Chondrocyte (in vitro differentiated cells): ENCODE measurements around the gene GTF2F2. TPM values are rescaled to one million over a fixed set of nuclear protein-coding genes. Genes with fewer than 3 reads are reported as not detected.

Experiments
- DNase-seq: peaks from one replicate; pipeline ENCODE4 v3.0.0; 2021; ENCODE audit warnings: mixed read lengths, low spot score
- H3K27ac Mint-ChIP-seq: one replicate; pipeline ENCODE4 v1.8.0; 2021; ENCODE audit warnings: mild to moderate bottlenecking, moderate library complexity, mixed read lengths; ENCODE audit not compliant: unreplicated experiment
- H3K27me3 Mint-ChIP-seq: 2 replicates; pipeline ENCODE4 v1.8.0; 2021; ENCODE audit warnings: low read depth, mixed read lengths
- H3K36me3 Mint-ChIP-seq: 2 replicates; pipeline ENCODE4 v1.8.0; 2021; ENCODE audit warnings: low read depth, mixed read lengths
- H3K4me1 Mint-ChIP-seq: 2 replicates; pipeline ENCODE4 v1.8.0; 2021; ENCODE audit warnings: low read depth, mild to moderate bottlenecking, mixed read lengths
- H3K4me3 Mint-ChIP-seq: one replicate; pipeline ENCODE4 v1.8.0; 2021; ENCODE audit warnings: mild to moderate bottlenecking, moderate library complexity, mixed read lengths; ENCODE audit not compliant: unreplicated experiment
- H3K9me3 Mint-ChIP-seq: 2 replicates; pipeline ENCODE4 v1.8.0; 2021; ENCODE audit warnings: low read depth, mixed read lengths
- total RNA-seq: library from RNA; stranded (reverse); gene quantifications from 3 replicates; pipeline ENCODE4 v1.2.1, GENCODE V29; 2021
- TF ChIP-seq, protein P1 (sequence below): fragments of 200-600 bp; sonication (generic); IDR thresholded peaks from 2 replicates; pipeline ENCODE4 v1.5.0; 2021; ENCODE audit warnings: antibody characterized with exemption, mild to moderate bottlenecking, moderate library complexity

Gene GTF2F2
- total RNA-seq, 1 donor from 2014 or later: 15.6 TPM

DNA sequence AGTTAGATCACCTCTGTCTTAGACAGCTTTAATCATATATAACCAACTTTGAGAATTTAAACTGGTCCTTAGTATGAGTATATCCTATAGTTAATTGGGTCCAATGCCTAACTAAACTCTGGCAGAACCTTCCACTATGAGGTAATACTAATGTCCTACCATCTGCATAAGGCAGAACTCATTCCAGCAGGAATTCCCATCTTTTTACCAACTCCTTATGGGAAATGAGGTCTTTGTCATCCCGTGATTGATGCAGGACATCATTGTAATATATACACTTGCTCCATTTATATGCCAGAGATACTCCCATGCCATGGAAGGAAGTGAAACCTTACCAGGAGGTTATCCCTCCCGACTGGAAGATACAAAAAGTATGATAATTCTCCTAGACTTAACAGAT lies 77.7 kb downstream of the GTF2F2 start:
- no peaks in the 10 kb centered on the region for H3K27me3 Mint-ChIP-seq
- no peak overlapping the region for H3K27ac Mint-ChIP-seq
- H3K36me3 Mint-ChIP-seq: no peaks in the 10 kb centered on the region
- TF ChIP-seq, protein P1, sequence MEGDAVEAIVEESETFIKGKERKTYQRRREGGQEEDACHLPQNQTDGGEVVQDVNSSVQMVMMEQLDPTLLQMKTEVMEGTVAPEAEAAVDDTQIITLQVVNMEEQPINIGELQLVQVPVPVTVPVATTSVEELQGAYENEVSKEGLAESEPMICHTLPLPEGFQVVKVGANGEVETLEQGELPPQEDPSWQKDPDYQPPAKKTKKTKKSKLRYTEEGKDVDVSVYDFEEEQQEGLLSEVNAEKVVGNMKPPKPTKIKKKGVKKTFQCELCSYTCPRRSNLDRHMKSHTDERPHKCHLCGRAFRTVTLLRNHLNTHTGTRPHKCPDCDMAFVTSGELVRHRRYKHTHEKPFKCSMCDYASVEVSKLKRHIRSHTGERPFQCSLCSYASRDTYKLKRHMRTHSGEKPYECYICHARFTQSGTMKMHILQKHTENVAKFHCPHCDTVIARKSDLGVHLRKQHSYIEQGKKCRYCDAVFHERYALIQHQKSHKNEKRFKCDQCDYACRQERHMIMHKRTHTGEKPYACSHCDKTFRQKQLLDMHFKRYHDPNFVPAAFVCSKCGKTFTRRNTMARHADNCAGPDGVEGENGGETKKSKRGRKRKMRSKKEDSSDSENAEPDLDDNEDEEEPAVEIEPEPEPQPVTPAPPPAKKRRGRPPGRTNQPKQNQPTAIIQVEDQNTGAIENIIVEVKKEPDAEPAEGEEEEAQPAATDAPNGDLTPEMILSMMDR: no peak
- H3K4me3 Mint-ChIP-seq: no peak overlapping the region
- H3K4me1 Mint-ChIP-seq: peaks cover 48% of the 10 kb centered on the region
- H3K9me3 Mint-ChIP-seq: no peaks in the 10 kb centered on the region
- DNase-seq: no peak

DNA sequence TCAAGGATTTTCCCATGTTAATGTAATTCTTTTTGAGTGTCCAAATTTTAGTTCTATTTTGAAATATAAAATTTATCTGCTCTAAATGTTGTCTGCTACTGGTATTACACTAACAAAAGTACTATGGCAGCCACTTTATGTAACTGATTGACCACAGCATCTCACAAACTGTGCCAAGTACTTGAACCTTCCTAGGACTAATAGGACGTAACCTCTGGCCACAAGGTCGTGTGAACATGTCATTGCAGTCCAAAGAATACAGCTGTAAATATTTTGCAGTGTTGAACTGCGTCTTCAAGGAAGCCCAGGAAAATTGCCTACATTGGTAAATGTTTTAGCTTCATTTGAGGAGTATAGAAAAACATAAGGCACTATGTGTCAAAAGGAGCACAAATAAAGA lies 78.6 kb downstream of the GTF2F2 start:
- no peak for DNase-seq
- H3K36me3 Mint-ChIP-seq: no peaks in the 10 kb centered on the region
- H3K9me3 Mint-ChIP-seq: no peaks in the 10 kb centered on the region
- no peak overlapping the region for H3K4me3 Mint-ChIP-seq
- H3K4me1 Mint-ChIP-seq: peaks cover 48% of the 10 kb centered on the region
- TF ChIP-seq, protein P1: no peak
- H3K27me3 Mint-ChIP-seq: no peaks in the 10 kb centered on the region
- no peak overlapping the region for H3K27ac Mint-ChIP-seq

DNA sequence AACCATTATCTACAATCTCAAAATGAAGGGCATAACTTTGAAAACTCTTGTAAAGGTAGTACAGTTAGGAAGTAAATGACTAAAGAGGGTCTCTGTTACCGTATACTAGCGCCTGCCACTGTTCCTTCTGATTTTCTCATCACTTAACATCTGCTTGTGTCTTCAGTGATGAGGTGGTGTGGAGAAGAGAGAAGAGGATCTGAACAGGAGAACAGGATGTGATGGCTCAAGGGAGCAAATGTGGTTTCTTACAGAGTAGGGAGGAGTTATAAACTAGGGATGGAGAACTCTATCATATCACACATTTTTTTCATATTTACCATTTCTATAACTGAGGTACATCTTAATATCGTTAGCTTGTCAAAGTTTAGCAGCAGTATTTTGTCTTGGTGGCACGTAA lies 79.4 kb downstream of the GTF2F2 start:
- Mint-ChIP-seq H3K27ac (no peak overlapping the region), H3K36me3 (no peaks in the 10 kb centered on the region), H3K4me1 (peaks cover 46% of the 10 kb centered on the region), H3K9me3 (no peaks in the 10 kb centered on the region), H3K4me3 (no peak overlapping the region), H3K27me3 (no peaks in the 10 kb centered on the region)
- DNase-seq: no peak
- TF ChIP-seq, protein P1: no peak

DNA sequence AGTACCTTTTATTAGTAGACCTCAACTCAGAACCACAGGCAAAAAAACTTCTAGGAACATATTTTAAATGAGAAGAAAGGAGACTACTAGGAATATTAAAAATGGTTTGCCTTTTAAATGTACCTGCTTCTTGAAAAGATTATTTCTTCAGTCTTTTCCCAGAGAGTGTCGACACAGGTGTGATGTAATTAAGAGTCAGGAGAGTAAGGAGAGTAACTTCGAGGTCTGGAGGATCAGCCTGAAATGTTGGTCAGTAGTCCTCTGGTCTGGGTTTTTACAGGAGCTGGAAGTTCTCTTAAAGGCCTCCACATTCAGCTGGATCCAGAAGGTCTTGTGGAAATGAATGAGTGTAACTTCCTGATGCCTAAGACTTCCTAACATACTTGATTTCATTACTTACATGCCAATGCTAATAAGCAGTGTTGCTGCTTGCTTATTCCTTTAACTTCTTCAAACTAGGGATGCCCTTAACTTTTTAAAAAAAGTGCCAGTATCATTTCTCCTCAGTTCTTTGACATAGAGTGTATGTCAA lies 80.5 kb downstream of the GTF2F2 start, which contains the start of gene KCTD4:
TSS of gene KCTD4 (minus strand) at position 345 of the 532 bp plus-strand sequence. CDS start 6,478 bp downstream, outside the sequence.
- no peak for DNase-seq
- Mint-ChIP-seq H3K4me3 (no peak within 1 kb of the TSS), H3K4me1 (peaks cover 48% of the 10 kb centered on the region), H3K27me3 (no peaks in the 10 kb centered on the region), H3K36me3 (no peaks in the 10 kb centered on the region), H3K27ac (no peak within 1 kb of the TSS), H3K9me3 (no peaks in the 10 kb centered on the region)
- TF ChIP-seq, protein P1: no peak

DNA sequence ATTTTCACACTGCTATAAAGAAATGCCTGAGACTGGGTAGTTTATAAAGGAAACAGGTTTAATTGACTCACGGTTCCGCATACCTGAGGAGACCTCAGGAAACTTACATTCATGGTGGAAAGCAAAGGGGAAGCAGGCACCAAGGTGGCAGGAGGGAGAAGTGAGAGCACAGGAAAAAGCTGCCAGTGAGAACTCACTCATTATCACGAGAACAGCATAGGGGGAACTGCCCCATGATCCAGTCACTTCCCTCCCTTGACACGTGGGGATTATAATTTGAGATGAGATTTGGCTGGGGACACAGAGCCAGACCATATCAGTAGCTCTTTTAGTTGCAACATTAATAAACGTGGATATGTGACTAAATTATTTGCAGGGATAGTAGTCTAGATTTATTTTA lies 84.8 kb downstream of the GTF2F2 start:
- Mint-ChIP-seq H3K27ac (peak overlapping the region; percentile 23), H3K4me3 (no peak overlapping the region), H3K27me3 (no peaks in the 10 kb centered on the region), H3K9me3 (no peaks in the 10 kb centered on the region), H3K4me1 (peaks cover 62% of the 10 kb centered on the region), H3K36me3 (peaks cover 7% of the 10 kb centered on the region)
- DNase-seq: no peak
- TF ChIP-seq, protein P1: no peak
